H1 (cell line): ENCODE measurements around the gene FES. TPM values are rescaled to one million over a fixed set of nuclear protein-coding genes. Genes with fewer than 3 reads are reported as not detected.

ENCODE experiments used
- CTCF ChIA-PET: fragments of 300-600 bp; sonication (Branson Sonifier 250); formaldehyde crosslinking; loops from one replicate; lab custom pipeline; 2021; ENCODE audit not compliant: partially characterized antibody; lab: Charles Lee
- POLR2A ChIA-PET: fragments of 300-600 bp; sonication (Branson Sonifier 250); formaldehyde crosslinking; loops from one replicate; lab custom pipeline; 2021; ENCODE audit warnings: inconsistent platforms; ENCODE audit not compliant: partially characterized antibody; lab: Charles Lee
- DNase-seq, 2 experiments: peaks; one replicate each; pipeline versions ENCODE4 v3.0.0 to v3.0.0-alpha.2; 2010 to 2022; ENCODE audit warnings: low spot score in 2 of 2, low read depth in 1 of 2, mixed read lengths in 1 of 2
- FAIRE-seq: peaks from 2 replicates; lab custom pipeline; 2011; peaks lifted over from hg19 to GRCh38; lab: Jason Lieb, UNC
- H2AFZ ChIP-seq: 2 replicates; pipeline ENCODE4 v1.8.1; 2012; ENCODE audit warnings: low read length, inconsistent platforms
- H2AK5ac ChIP-seq: 2 replicates; pipeline ENCODE4 v1.6.1; 2013; ENCODE audit warnings: low read depth, low read length
- H2BK120ac ChIP-seq: replicated peaks from 2 replicates; pipeline ENCODE3; 2013; ENCODE audit warnings: low read depth, low read length, inconsistent platforms
- H2BK12ac ChIP-seq: 2 replicates; pipeline ENCODE4 v1.6.1; 2013; ENCODE audit warnings: low read depth, low read length
- H2BK15ac ChIP-seq: 2 replicates; pipeline ENCODE4 v1.6.1; 2013; ENCODE audit warnings: low read length
- H2BK20ac ChIP-seq: 2 replicates; pipeline ENCODE4 v1.6.1; 2013; ENCODE audit warnings: low read length
- H2BK5ac ChIP-seq: 2 replicates; pipeline ENCODE4 v1.6.1; 2013; ENCODE audit warnings: low read depth, low read length
- H3K14ac ChIP-seq: 2 replicates; pipeline ENCODE4 v1.6.1; 2013; ENCODE audit warnings: inconsistent platforms; ENCODE audit not compliant: insufficient read length
- H3K18ac ChIP-seq: 2 replicates; pipeline ENCODE4 v1.6.1; 2013; ENCODE audit warnings: low read length; ENCODE audit errors: extremely low read depth
- H3K23ac ChIP-seq: 2 replicates; pipeline ENCODE4 v1.6.1; 2013; ENCODE audit warnings: inconsistent platforms; ENCODE audit not compliant: insufficient read length
- H3K23me2 ChIP-seq: 2 replicates; pipeline ENCODE4 v1.6.1; 2013; ENCODE audit warnings: low read depth, low read length
- H3K27ac ChIP-seq: 2 replicates; pipeline ENCODE4 v1.6.1; 2011; ENCODE audit warnings: low read depth, low read length, inconsistent platforms
- H3K27me3 ChIP-seq, 4 experiments: replicated peaks in 1 of 4; 1 replicate in 1 of 4; 2 replicates in 3 of 4; pipeline versions ENCODE4 v1.6.1 to v1.8.1; 2011 to 2013; ENCODE audit warnings: low read length in 3 of 4, mild to moderate bottlenecking in 3 of 4, inconsistent platforms in 2 of 4, mixed read lengths in 2 of 4, moderate library complexity in 1 of 4; ENCODE audit not compliant: control insufficient read depth in 3 of 4, insufficient read depth in 3 of 4; ENCODE audit errors: extremely low read depth in 1 of 4
- H3K36me3 ChIP-seq, 4 experiments: 2 replicates each; pipeline versions ENCODE4 v1.6.1 to v1.8.1; 2011 to 2013; ENCODE audit warnings: mild to moderate bottlenecking in 4 of 4, low read length in 3 of 4, moderate library complexity in 2 of 4, control low read depth in 1 of 4, inconsistent platforms in 1 of 4; ENCODE audit not compliant: insufficient read depth in 4 of 4, control insufficient read depth in 2 of 4
- H3K4ac ChIP-seq: replicated peaks from 2 replicates; pipeline ENCODE3; 2013; ENCODE audit warnings: low read length, low read depth, mixed read lengths, inconsistent platforms; ENCODE audit not compliant: insufficient read length
- H3K4me1 ChIP-seq, 4 experiments: replicated peaks in 1 of 4; 1 replicate in 1 of 4; 2 replicates in 3 of 4; pipeline versions ENCODE4 v1.6.1 to v1.8.1; 2011 to 2013; ENCODE audit warnings: low read length in 3 of 4, inconsistent platforms in 2 of 4, mixed read lengths in 1 of 4; ENCODE audit not compliant: insufficient read depth in 4 of 4, control insufficient read depth in 3 of 4
- H3K4me2 ChIP-seq, 2 experiments: 2 replicates each; pipeline versions ENCODE4 v1.6.1 to v1.8.1; 2011 to 2013; ENCODE audit warnings: low read depth in 2 of 2, low read length in 2 of 2, control low read depth in 1 of 2, inconsistent platforms in 1 of 2, mild to moderate bottlenecking in 1 of 2; ENCODE audit not compliant: insufficient read depth in 1 of 2
- H3K4me3 ChIP-seq, 4 experiments: fragments of 200-600, 300-600 bp in 1 of 4; sonication (generic), shearing (Covaris generic), sonication (Bioruptor Twin) in 1 of 4; 2 replicates each; pipeline versions ENCODE4 v1.5.1 to v1.8.1; 2011 to 2016; ENCODE audit warnings: low read length in 4 of 4, low read depth in 3 of 4, control low read depth in 2 of 4, inconsistent platforms in 2 of 4, mild to moderate bottlenecking in 2 of 4, mixed read lengths in 1 of 4, moderate library complexity in 1 of 4; ENCODE audit not compliant: insufficient read depth in 2 of 4; ENCODE audit errors: extremely low read depth in 1 of 4
- H3K56ac ChIP-seq: replicated peaks from 2 replicates; pipeline ENCODE3; 2013; ENCODE audit warnings: low read depth, mild to moderate bottlenecking, mixed read lengths, low read length, inconsistent platforms; ENCODE audit not compliant: insufficient read length
- H3K79me1 ChIP-seq: 2 replicates; pipeline ENCODE4 v1.6.1; 2013; ENCODE audit warnings: low read depth, low read length, control low read depth
- H3K79me2 ChIP-seq, 2 experiments: 2 replicates each; pipeline versions ENCODE4 v1.6.1 to v1.8.1; 2012 to 2013; ENCODE audit warnings: low read length in 2 of 2, mild to moderate bottlenecking in 2 of 2, inconsistent platforms in 1 of 2; ENCODE audit not compliant: insufficient read depth in 2 of 2, control insufficient read depth in 1 of 2
- H3K9ac ChIP-seq, 4 experiments: replicated peaks in 1 of 4; 1 replicate in 1 of 4; 2 replicates in 3 of 4; pipeline versions ENCODE4 v1.6.1 to v1.8.1; 2011 to 2013; ENCODE audit warnings: low read depth in 3 of 4, low read length in 3 of 4, control low read depth in 2 of 4, mild to moderate bottlenecking in 2 of 4, moderate library complexity in 2 of 4, inconsistent platforms in 1 of 4; ENCODE audit errors: extremely low read depth in 1 of 4
- H3K9me3 ChIP-seq, 2 experiments: 2 replicates each; pipeline versions ENCODE4 v1.6.1 to v1.8.1; 2012 to 2013; ENCODE audit warnings: mild to moderate bottlenecking in 2 of 2, moderate library complexity in 2 of 2, control low read depth in 1 of 2, inconsistent platforms in 1 of 2, low read depth in 1 of 2, low read length in 1 of 2, mixed read lengths in 1 of 2; ENCODE audit not compliant: insufficient read depth in 2 of 2
- H4K20me1 ChIP-seq, 2 experiments: replicated peaks in 1 of 2; 2 replicates each; pipeline versions ENCODE3 to v1.8.1; 2011 to 2013; ENCODE audit warnings: inconsistent platforms in 2 of 2, low read length in 2 of 2, mild to moderate bottlenecking in 1 of 2; ENCODE audit not compliant: insufficient read depth in 2 of 2, control insufficient read depth in 1 of 2
- H4K5ac ChIP-seq: 2 replicates; pipeline ENCODE4 v1.6.1; 2013; ENCODE audit warnings: low read length, low read depth, mixed read lengths, inconsistent platforms; ENCODE audit not compliant: insufficient read length
- H4K8ac ChIP-seq: 2 replicates; pipeline ENCODE4 v1.8.0; 2013; ENCODE audit warnings: mild to moderate bottlenecking, moderate library complexity, low read length, inconsistent platforms; ENCODE audit not compliant: insufficient read depth; ENCODE audit errors: extremely low read depth
- H4K91ac ChIP-seq: replicated peaks from 2 replicates; pipeline ENCODE3; 2013; ENCODE audit warnings: low read length, mixed read lengths, inconsistent platforms; ENCODE audit not compliant: insufficient read length
- BCL11A ChIP-seq, 2 experiments: IDR thresholded peaks; one replicate each; pipeline ENCODE4 v1.6.1; 2011; ENCODE audit warnings: low read depth in 2 of 2, low read length in 2 of 2, mild to moderate bottlenecking in 2 of 2
- BRCA1 ChIP-seq: IDR thresholded peaks from 2 replicates; pipeline ENCODE4 v1.6.1; 2012; ENCODE audit warnings: low read depth, low read length, improper control_type of control experiment
- CEBPB ChIP-seq: IDR thresholded peaks from 2 replicates; pipeline ENCODE4 v1.6.1; 2012; ENCODE audit warnings: low read depth, low read length
- EGR1 ChIP-seq: IDR thresholded peaks from 2 replicates; pipeline ENCODE4 v1.6.1; 2011; ENCODE audit warnings: low read depth, low read length, borderline replicate concordance
- EP300 ChIP-seq, 2 experiments: IDR thresholded peaks; 1 replicate in 1 of 2; 2 replicates in 1 of 2; pipeline ENCODE4 v1.6.1; 2011 to 2012; ENCODE audit warnings: low read depth in 2 of 2, low read length in 2 of 2, mild to moderate bottlenecking in 2 of 2, borderline replicate concordance in 1 of 2, inconsistent platforms in 1 of 2, moderate library complexity in 1 of 2
- FOSL1 ChIP-seq: IDR thresholded peaks from 2 replicates; pipeline ENCODE4 v1.6.1; 2011; ENCODE audit warnings: mild to moderate bottlenecking, low read depth, low read length, moderate library complexity; ENCODE audit not compliant: insufficient read depth
- GTF2F1 ChIP-seq: IDR thresholded peaks from 2 replicates; pipeline ENCODE4 v1.6.1; 2012; ENCODE audit warnings: low read depth, low read length, improper control_type of control experiment, borderline replicate concordance
- HDAC6 ChIP-seq: IDR thresholded peaks from one replicate; pipeline ENCODE4 v1.7.1; 2012; ENCODE audit warnings: low read depth, mild to moderate bottlenecking, inconsistent platforms, low read length, moderate library complexity
- KDM4A ChIP-seq: IDR thresholded peaks from one replicate; pipeline ENCODE4 v1.7.1; 2012; ENCODE audit warnings: low read depth, mild to moderate bottlenecking, moderate library complexity, low read length, inconsistent platforms; ENCODE audit not compliant: severe bottlenecking
- SP4 ChIP-seq: IDR thresholded peaks from 2 replicates; pipeline ENCODE4 v1.6.1; 2012; ENCODE audit warnings: low read length, inconsistent platforms
- SUZ12 ChIP-seq: fragments of 200-600 bp; sonication (generic); IDR thresholded peaks from 2 replicates; pipeline ENCODE4 v1.6.1; 2012; ENCODE audit warnings: mild to moderate bottlenecking, inconsistent platforms, low read length, moderate library complexity, mixed read lengths
- YY1 ChIP-seq: IDR thresholded peaks from 2 replicates; pipeline ENCODE4 v1.6.1; 2011; ENCODE audit warnings: low read depth, mild to moderate bottlenecking, low read length
- whole genome bisulfite sequencing, 2 experiments: shearing (Covaris generic) in 1 of 2; methylation state at CpG; one replicate each; pipeline versions ENCODE4 v1.1.6 to v1.1.7; 2013 to 2015; ENCODE audit warnings: low lambda C conversion rate in 2 of 2, mixed read lengths in 2 of 2, inconsistent platforms in 1 of 2, low coverage in 1 of 2, missing lambda C conversion rate in 1 of 2; ENCODE audit not compliant: insufficient replicate concordance in 2 of 2, insufficient coverage in 1 of 2, insufficient read length in 1 of 2; ENCODE audit errors: extremely low coverage in 1 of 2, missing lambda C conversion rate in 1 of 2; 5-methylcytosine and 5-hydroxymethylcytosine counted together
- polyA plus RNA-seq, 7 experiments: library from polyadenylated mRNA; depleted of rRNA in 3 of 7; stranded (reverse) in 5 of 7; unstranded in 2 of 7; fragments of >200 nt in 5 of 7; fragments of 200-250 nt in 2 of 7; gene quantifications; 1 replicate in 5 of 7; 2 replicates in 1 of 7; 4 replicates in 1 of 7; pipeline versions ENCODE4 v1.2.1 to v1.2.3, GENCODE V29; 2011 to 2013; ENCODE audit warnings: missing spikeins in 2 of 7, mixed read lengths in 2 of 7
- total RNA-seq: library from RNA; stranded (reverse); fragmentation: NEBNext Ultra II Directional; extraction: Animal tissue kit (Norgen Biotek cat#: 25700); gene quantifications from 2 replicates; pipeline ENCODE4 v1.2.1, GENCODE V29; 2021
- TF ChIP-seq, protein P1 (sequence below): IDR thresholded peaks from 2 replicates; pipeline ENCODE4 v1.6.1; 2012; ENCODE audit warnings: low read length, inconsistent platforms

FES gene
- total and polyA plus RNA-seq, 2 of the 8 experiments (the other 6 are each of a cell fraction or from before 2014, with no cell fraction given), result 8.5 to 8.6 TPM

DNA sequence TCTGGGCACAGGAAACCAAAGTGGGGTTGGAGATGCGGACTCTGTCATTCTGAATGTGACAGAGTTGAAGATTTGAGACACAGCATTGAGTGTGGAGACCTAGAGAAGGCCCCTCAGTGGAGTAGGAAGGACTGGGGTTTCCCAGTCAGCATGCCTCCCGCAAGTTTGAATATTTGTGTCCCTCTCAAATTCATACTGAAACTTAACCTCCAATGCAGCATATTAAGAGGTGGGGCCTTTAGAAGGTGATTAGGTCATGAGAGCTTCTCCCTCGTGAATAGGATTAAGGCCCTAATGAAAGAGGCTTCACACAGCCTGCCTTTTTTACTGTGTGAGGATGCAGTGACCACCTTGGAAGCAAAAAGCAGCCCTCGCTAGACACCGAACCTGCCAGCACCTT, 40.1 kb downstream of the FES start:
- Histone ChIP-seq H2BK12ac (no peak overlapping the region), H3K9me3 (no peaks in the 10 kb centered on the region), H3K14ac (no peak overlapping the region), H3K36me3 (no peaks in the 10 kb centered on the region; a peak in 2 of 8 replicates), H3K23me2 (no peaks in the 10 kb centered on the region), H3K23ac (no peak overlapping the region), H3K4me1 (no peaks in the 10 kb centered on the region), H3K79me2 (no peaks in the 10 kb centered on the region), H4K91ac (no peak overlapping the region), H3K4ac (no peak overlapping the region), H3K4me2 (no peak overlapping the region), H4K20me1 (peaks cover 0 to 1% of the 10 kb centered on the region in 2 experiments), H2BK5ac (no peak overlapping the region), H2AK5ac (no peak overlapping the region), H3K79me1 (no peaks in the 10 kb centered on the region), H3K9ac (no peak overlapping the region; a peak in 1 of 7 replicates), H4K8ac (no peak overlapping the region), H3K56ac (no peak overlapping the region), H2BK20ac (no peak overlapping the region), H2AFZ (no peak overlapping the region), H2BK120ac (no peak overlapping the region), H4K5ac (no peak overlapping the region), H3K27me3 (no peaks in the 10 kb centered on the region; a peak in 1 of 7 replicates), H3K27ac (no peak overlapping the region), H3K18ac (no peak overlapping the region), H2BK15ac (0 out of 2 replicates have a peak overlapping the region, but pooled peaks have one; percentile 46), H3K4me3 (no peak overlapping the region)
- DNase-seq (no peak), FAIRE-seq (no peak)
- WGBS, 2 experiments, result 92% methylated on average over 5 of the region's 5 CpGs; no CpG with 5 or more reads in 1 of the 2 experiments
- POLR2A ChIA-PET, result interaction anchor here (0.6 to 1.7 kb wide), 2 partner anchors 11 to 18 kb away, joined by 3 to 4 read pairs; partner anchors contain the start of gene UNC45A
- CTCF ChIA-PET, result interaction anchor here (1.4 to 4.6 kb wide), 2 partner anchors 8 to 31 kb away, joined by 4 to 58 read pairs; partner anchors contain the start of genes HDDC3 and UNC45A
- TF ChIP-seq KDM4A (no peak), BCL11A (IDR thresholded peaks at IDR 0.05; ENCODE audit: low read depth in 2 of 2, low read length in 2 of 2) (no peak), FOSL1 (no peak), SP4 (no peak), EP300 (IDR thresholded peaks at IDR 0.05; ENCODE audit: borderline replicate concordance in 1 of 2, low read depth in 2 of 2, low read length in 2 of 2) (no peak), EGR1 (no peak), CEBPB (no peak), SUZ12 (no peak), GTF2F1 (no peak), YY1 (no peak), HDAC6 (no peak), BRCA1 (no peak)
- TF ChIP-seq, protein P1, sequence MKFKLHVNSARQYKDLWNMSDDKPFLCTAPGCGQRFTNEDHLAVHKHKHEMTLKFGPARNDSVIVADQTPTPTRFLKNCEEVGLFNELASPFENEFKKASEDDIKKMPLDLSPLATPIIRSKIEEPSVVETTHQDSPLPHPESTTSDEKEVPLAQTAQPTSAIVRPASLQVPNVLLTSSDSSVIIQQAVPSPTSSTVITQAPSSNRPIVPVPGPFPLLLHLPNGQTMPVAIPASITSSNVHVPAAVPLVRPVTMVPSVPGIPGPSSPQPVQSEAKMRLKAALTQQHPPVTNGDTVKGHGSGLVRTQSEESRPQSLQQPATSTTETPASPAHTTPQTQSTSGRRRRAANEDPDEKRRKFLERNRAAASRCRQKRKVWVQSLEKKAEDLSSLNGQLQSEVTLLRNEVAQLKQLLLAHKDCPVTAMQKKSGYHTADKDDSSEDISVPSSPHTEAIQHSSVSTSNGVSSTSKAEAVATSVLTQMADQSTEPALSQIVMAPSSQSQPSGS, result no peak
